Measurements from ENCODE around the gene LARP4B. TPM values are rescaled to one million over a fixed set of nuclear protein-coding genes. Genes with fewer than 3 reads are reported as not detected.
A peak's percentile ranks its signal among the peaks of the same experiment; 100 is the strongest.

Gene LARP4B
- total RNA-seq, 1 experiment from 2014 or later: 31.3 TPM

GRCh38 chr10:878895-879294 lies 52.6 kb downstream of the LARP4B start:
- Histone ChIP-seq H3K36me3 (replicated peaks; ENCODE audit: control insufficient read depth, insufficient read depth, low read length) (peaks cover 14% of the 10 kb centered on the region), H3K27me3 (ENCODE audit: control insufficient read depth, insufficient read depth, low read length) (no peaks in the 10 kb centered on the region), H3K4me3 (ENCODE audit: insufficient read depth, low read depth, low read length) (no peak overlapping the region)
- no peak for DNase-seq

GRCh38 chr10:878333-878759 lies 53.2 kb downstream of the LARP4B start:
- Histone ChIP-seq H3K4me3 (ENCODE audit: insufficient read depth, low read depth, low read length) (no peak overlapping the region), H3K27me3 (ENCODE audit: control insufficient read depth, insufficient read depth, low read length) (no peaks in the 10 kb centered on the region), H3K36me3 (replicated peaks; ENCODE audit: control insufficient read depth, insufficient read depth, low read length) (peaks cover 14% of the 10 kb centered on the region)
- no peak for DNase-seq

GRCh38 chr10:876438-876837 lies 55.1 kb downstream of the LARP4B start:
- DNase-seq: no peak
- no peak overlapping the region for H3K4me3 ChIP-seq (ENCODE audit: insufficient read depth, low read depth, low read length)

GRCh38 chr10:873020-873419 lies 58.5 kb downstream of the LARP4B start:
- DNase-seq: no peak
- Histone ChIP-seq H3K27me3 (ENCODE audit: control insufficient read depth, insufficient read depth, low read length) (no peaks in the 10 kb centered on the region), H3K4me3 (ENCODE audit: insufficient read depth, low read depth, low read length) (no peak overlapping the region), H3K36me3 (replicated peaks; ENCODE audit: control insufficient read depth, insufficient read depth, low read length) (peaks cover 10% of the 10 kb centered on the region)

More at GRCh38 chr10:876438-876837, 55.1 kb downstream of the LARP4B start:
- no peaks in the 10 kb centered on the region for H3K27me3 ChIP-seq (ENCODE audit: control insufficient read depth, insufficient read depth, low read length)
- peaks cover 16% of the 10 kb centered on the region for H3K36me3 ChIP-seq (replicated peaks; ENCODE audit: control insufficient read depth, insufficient read depth, low read length)

- H3K4me3 ChIP-seq (ENCODE audit: insufficient read depth, low read depth, low read length): no peak overlapping the region
- peaks cover 8% of the 10 kb centered on the region for H3K36me3 ChIP-seq (replicated peaks; ENCODE audit: control insufficient read depth, insufficient read depth, low read length)
- H3K27me3 ChIP-seq (ENCODE audit: control insufficient read depth, insufficient read depth, low read length): no peaks in the 10 kb centered on the region
- DNase-seq: no peak
Observed at GRCh38 chr10:871951-872403, 59.5 kb downstream of the LARP4B start.

GRCh38 chr10:870564-871166 lies 60.8 kb downstream of the LARP4B start:
- H3K4me3 ChIP-seq (ENCODE audit: insufficient read depth, low read depth, low read length): no peak overlapping the region
- H3K36me3 ChIP-seq (replicated peaks; ENCODE audit: control insufficient read depth, insufficient read depth, low read length): peaks cover 6% of the 10 kb centered on the region
- H3K27me3 ChIP-seq (ENCODE audit: control insufficient read depth, insufficient read depth, low read length): no peaks in the 10 kb centered on the region
- DNase-seq: no peak

- H3K36me3 ChIP-seq (replicated peaks; ENCODE audit: control insufficient read depth, insufficient read depth, low read length): peaks cover 6% of the 10 kb centered on the region
- no peak for DNase-seq
- no peak overlapping the region for H3K4me3 ChIP-seq (ENCODE audit: insufficient read depth, low read depth, low read length)
- no peaks in the 10 kb centered on the region for H3K27me3 ChIP-seq (ENCODE audit: control insufficient read depth, insufficient read depth, low read length)
Observed at GRCh38 chr10:869171-869570, 62.3 kb downstream of the LARP4B start.

GRCh38 chr10:867807-868206 lies 63.7 kb downstream of the LARP4B start:
- DNase-seq: no peak
- H3K27me3 ChIP-seq (ENCODE audit: control insufficient read depth, insufficient read depth, low read length): no peaks in the 10 kb centered on the region
- peaks cover 11% of the 10 kb centered on the region for H3K36me3 ChIP-seq (replicated peaks; ENCODE audit: control insufficient read depth, insufficient read depth, low read length)
- H3K4me3 ChIP-seq (ENCODE audit: insufficient read depth, low read depth, low read length): no peak overlapping the region

GRCh38 chr10:866577-866941 lies 64.9 kb downstream of the LARP4B start:
- H3K4me3 ChIP-seq (ENCODE audit: insufficient read depth, low read depth, low read length): no peak overlapping the region
- no peak for DNase-seq
- H3K27me3 ChIP-seq (ENCODE audit: control insufficient read depth, insufficient read depth, low read length): no peaks in the 10 kb centered on the region
- peaks cover 7% of the 10 kb centered on the region for H3K36me3 ChIP-seq (replicated peaks; ENCODE audit: control insufficient read depth, insufficient read depth, low read length)

GRCh38 chr10:865924-866576 lies 65.5 kb downstream of the LARP4B start:
- no peak for DNase-seq
- Histone ChIP-seq H3K4me3 (ENCODE audit: insufficient read depth, low read depth, low read length) (no peak overlapping the region), H3K27me3 (ENCODE audit: control insufficient read depth, insufficient read depth, low read length) (no peaks in the 10 kb centered on the region), H3K36me3 (replicated peaks; ENCODE audit: control insufficient read depth, insufficient read depth, low read length) (peaks cover 5% of the 10 kb centered on the region)

- H3K36me3 ChIP-seq (replicated peaks; ENCODE audit: control insufficient read depth, insufficient read depth, low read length): peaks cover 5% of the 10 kb centered on the region
- no peaks in the 10 kb centered on the region for H3K27me3 ChIP-seq (ENCODE audit: control insufficient read depth, insufficient read depth, low read length)
- H3K4me3 ChIP-seq (ENCODE audit: insufficient read depth, low read depth, low read length): no peak overlapping the region
- peak; percentile 64 for DNase-seq
Observed at GRCh38 chr10:865257-865656, 66.2 kb downstream of the LARP4B start.

- no peak overlapping the region for H3K4me3 ChIP-seq (ENCODE audit: insufficient read depth, low read depth, low read length)
- DNase-seq: no peak
- peaks cover 7% of the 10 kb centered on the region for H3K36me3 ChIP-seq (replicated peaks; ENCODE audit: control insufficient read depth, insufficient read depth, low read length)
- H3K27me3 ChIP-seq (ENCODE audit: control insufficient read depth, insufficient read depth, low read length): no peaks in the 10 kb centered on the region
Observed at GRCh38 chr10:860519-860918, 71.0 kb downstream of the LARP4B start.

GRCh38 chr10:856416-857157 lies 74.9 kb downstream of the LARP4B start:
- no peak for DNase-seq
- no peak overlapping the region for H3K4me3 ChIP-seq (ENCODE audit: insufficient read depth, low read depth, low read length)
- peaks cover 3% of the 10 kb centered on the region for H3K36me3 ChIP-seq (replicated peaks; ENCODE audit: control insufficient read depth, insufficient read depth, low read length)
- no peaks in the 10 kb centered on the region for H3K27me3 ChIP-seq (ENCODE audit: control insufficient read depth, insufficient read depth, low read length)

- H3K27me3 ChIP-seq (ENCODE audit: control insufficient read depth, insufficient read depth, low read length): no peaks in the 10 kb centered on the region
- H3K36me3 ChIP-seq (replicated peaks; ENCODE audit: control insufficient read depth, insufficient read depth, low read length): peaks cover 3% of the 10 kb centered on the region
- H3K4me3 ChIP-seq (ENCODE audit: insufficient read depth, low read depth, low read length): no peak overlapping the region
- DNase-seq: no peak
Observed at GRCh38 chr10:855671-856070, 75.8 kb downstream of the LARP4B start.

GRCh38 chr10:855079-855478 lies 76.4 kb downstream of the LARP4B start:
- DNase-seq: no peak
- Histone ChIP-seq H3K27me3 (ENCODE audit: control insufficient read depth, insufficient read depth, low read length) (no peaks in the 10 kb centered on the region), H3K36me3 (replicated peaks; ENCODE audit: control insufficient read depth, insufficient read depth, low read length) (peaks cover under 1% of the 10 kb centered on the region; the same call in 1 of the 2 replicates), H3K4me3 (ENCODE audit: insufficient read depth, low read depth, low read length) (no peak overlapping the region)
